OCI-LY3 (cell line): ENCODE measurements around the gene SMPDL3B.

ENCODE experiments used
- EZH2phosphoT487 ChIP-seq: fragments of 200-600 bp; shearing (Covaris generic); IDR thresholded peaks from 2 replicates; pipeline ENCODE4 v1.6.1; 2018; ENCODE audit warnings: antibody characterized with exemption, mixed run types, low read depth
- TF ChIP-seq, protein P1 (sequence below): fragments of 200-600, 300-600 bp; sonication (generic); IDR thresholded peaks from 2 replicates; pipeline ENCODE4 v1.5.1; 2014; ENCODE audit warnings: antibody characterized with exemption, low read length, low read depth

DNA sequence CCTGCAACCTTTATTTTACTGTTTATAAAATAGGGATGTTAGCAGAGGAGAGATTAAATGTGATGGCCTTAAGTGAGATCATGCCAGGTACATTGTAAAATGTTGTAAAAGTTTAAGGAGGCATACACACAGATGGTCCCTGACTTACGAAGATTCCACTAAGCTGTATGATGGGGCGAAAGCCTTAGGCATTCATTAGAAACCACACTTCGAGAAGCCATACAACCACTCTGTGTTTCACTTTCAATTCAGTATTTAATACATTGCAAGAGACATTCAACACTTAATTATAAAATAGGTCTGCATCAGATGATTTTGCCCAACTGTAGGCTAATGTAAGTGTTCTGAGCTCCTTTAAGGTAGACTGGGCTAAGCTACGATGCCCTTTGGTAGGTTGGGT is 3.7 kb downstream of the SMPDL3B start:
- TF ChIP-seq, protein P1, sequence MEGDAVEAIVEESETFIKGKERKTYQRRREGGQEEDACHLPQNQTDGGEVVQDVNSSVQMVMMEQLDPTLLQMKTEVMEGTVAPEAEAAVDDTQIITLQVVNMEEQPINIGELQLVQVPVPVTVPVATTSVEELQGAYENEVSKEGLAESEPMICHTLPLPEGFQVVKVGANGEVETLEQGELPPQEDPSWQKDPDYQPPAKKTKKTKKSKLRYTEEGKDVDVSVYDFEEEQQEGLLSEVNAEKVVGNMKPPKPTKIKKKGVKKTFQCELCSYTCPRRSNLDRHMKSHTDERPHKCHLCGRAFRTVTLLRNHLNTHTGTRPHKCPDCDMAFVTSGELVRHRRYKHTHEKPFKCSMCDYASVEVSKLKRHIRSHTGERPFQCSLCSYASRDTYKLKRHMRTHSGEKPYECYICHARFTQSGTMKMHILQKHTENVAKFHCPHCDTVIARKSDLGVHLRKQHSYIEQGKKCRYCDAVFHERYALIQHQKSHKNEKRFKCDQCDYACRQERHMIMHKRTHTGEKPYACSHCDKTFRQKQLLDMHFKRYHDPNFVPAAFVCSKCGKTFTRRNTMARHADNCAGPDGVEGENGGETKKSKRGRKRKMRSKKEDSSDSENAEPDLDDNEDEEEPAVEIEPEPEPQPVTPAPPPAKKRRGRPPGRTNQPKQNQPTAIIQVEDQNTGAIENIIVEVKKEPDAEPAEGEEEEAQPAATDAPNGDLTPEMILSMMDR, result no peak
- no peak for TF ChIP-seq EZH2phosphoT487
